ENCODE data around the gene TSSK6. TPM values are rescaled to one million over a fixed set of nuclear protein-coding genes. Genes with fewer than 3 reads are reported as not detected.
A peak's percentile ranks its signal among the peaks of the same experiment; 100 is the strongest.

The TSSK6 gene
- total and polyA plus RNA-seq, 10 of the 15 experiments (the other 5 are each of a cell fraction or from before 2014, with no cell fraction given), result 0.06 to 3.6 (median 0.98) TPM; not detected in 2

- ChIA-PET CTCF (interaction anchor here (1.6 kb wide), 2 partner anchors 9 to 13 kb away, joined by 3 to 10 read pairs; no protein-coding TSS in a partner anchor), SMC1A (ENCODE audit: uncharacterized antibody, unreplicated experiment) (no interaction called here), POLR2A (no interaction called here), RAD21 (ENCODE audit: unreplicated experiment) (no interaction called here)
- no TSS peak for BruUV-seq (replicated peaks)
- Histone ChIP-seq H2AFZ (ENCODE audit: control insufficient read depth, low read depth, low read length) (peak overlapping the region; percentile 33), H3K4me3 (peak overlapping the region; percentile 46), H3K4me2 (ENCODE audit: control insufficient read depth, insufficient read depth) (peak overlapping the region; percentile 77), H3K9me3 (replicated peaks; ENCODE audit: control insufficient read depth, insufficient read depth, low read length) (no peaks in the 10 kb centered on the region; the same call in 2 of the 3 replicates), H3K36me3 (ENCODE audit: control insufficient read depth in 2 of 2, insufficient read depth in 2 of 2, low read length in 1 of 2) (no peaks in the 10 kb centered on the region), H4K20me1 (ENCODE audit: control insufficient read depth, insufficient read depth) (no peaks in the 10 kb centered on the region), H3K27me3 (replicated peaks in 1 of 2; ENCODE audit: control insufficient read depth in 2 of 2, insufficient read depth in 2 of 2, low read length in 1 of 2) (peaks cover 0 to 3% of the 10 kb centered on the region in 2 experiments; a peak in 1 of 4 replicates), H3K79me2 (ENCODE audit: control insufficient read depth, insufficient read depth, low read length) (no peaks in the 10 kb centered on the region), H3K9ac (ENCODE audit: control insufficient read depth, insufficient read depth, low read length) (no peak overlapping the region), H3K4me1 (ENCODE audit: control insufficient read depth, insufficient read depth, low read length) (peaks cover 3% of the 10 kb centered on the region), H3K27ac (ENCODE audit: control insufficient read depth, insufficient read depth) (no peak overlapping the region)
- intact Hi-C loops (cut with micrococcal nuclease; ENCODE audit: unreplicated experiment) (no loop called here), in situ Hi-C loops (cut with MboI) (loop anchor here (25.0 kb wide), 4 partner anchors 871 to 1496 kb away; partner anchors contain the start of genes ZNF66 and ZNF737)
- FAIRE-seq (no peak), DNase-seq (ENCODE audit: low read depth, low spot score) (no peak), ATAC-seq (peak; percentile 83)
- 54% methylated on average over 38 of the region's 45 CpGs for WGBS (ENCODE audit: insufficient coverage, insufficient replicate concordance, low lambda C conversion rate, missing lambda C conversion rate)
- TF ChIP-seq REST (IDR thresholded peaks at IDR 0.05; ENCODE audit: low read depth, low read length) (no peak), EGR1 (IDR thresholded peaks at IDR 0.05; ENCODE audit: borderline replicate concordance in 1 of 2, low read depth in 2 of 2, low read length in 2 of 2) (peak in 1 of 2 experiments; percentile 60; a peak in 1 of 3 replicates), PKNOX1 (IDR thresholded peaks at IDR 0.05) (0 out of 2 replicates have a peak, but pooled peaks have one; percentile 14)
Observed at GRCh38 chr19:19540715-19541515, 25.6 kb upstream of the TSSK6 start.

Measured in GM12878 (cell line).